Measurements from ENCODE around the gene ADRA2B. TPM values are rescaled to one million over a fixed set of nuclear protein-coding genes. Genes with fewer than 3 reads are reported as not detected.
"Not testable (repeated sequence)": the region's sequence is repeated elsewhere in the genome, so short reads cannot be mapped to it uniquely, and the experiment has no call there.

ADRA2B gene
- total and polyA plus RNA-seq, 2 experiments from 2014 or later, result 0.66 to 0.87 TPM

DNA sequence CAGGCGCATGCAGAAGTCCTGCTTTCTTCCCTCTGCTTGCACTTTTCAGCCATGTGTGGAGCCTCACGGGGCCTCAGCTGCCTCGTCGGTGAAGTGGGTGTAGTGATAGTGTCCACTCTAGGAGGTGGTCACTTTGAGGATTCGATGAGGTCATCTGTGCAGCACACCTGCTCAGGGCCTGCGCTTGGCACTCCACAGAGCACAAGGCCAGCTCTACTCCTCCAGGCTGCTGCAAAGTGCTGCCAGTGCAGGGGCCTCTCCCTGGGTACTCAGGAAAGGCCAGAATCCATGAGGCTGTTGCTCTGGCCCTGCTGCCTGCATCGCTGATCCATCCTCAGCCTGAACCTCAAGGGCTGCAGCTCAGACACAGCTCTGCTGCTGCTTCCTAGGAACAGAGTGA, 49.9 kb downstream of the ADRA2B start:
- H3K4me1 ChIP-seq (ENCODE audit: insufficient read depth); H3K9me3 ChIP-seq (ENCODE audit: low read depth); H3K79me2 ChIP-seq; H2AFZ ChIP-seq; H3K36me3 ChIP-seq (replicated peaks; ENCODE audit: insufficient read depth, low read depth); H3K27ac ChIP-seq; H4K20me1 ChIP-seq (ENCODE audit: insufficient read depth, poor library complexity, severe bottlenecking); H3K4me3 ChIP-seq; H3K27me3 ChIP-seq; H3K9me2 ChIP-seq (replicated peaks; ENCODE audit: insufficient read depth); DNase-seq (ENCODE audit: low spot score); H3K4me2 ChIP-seq: not testable (repeated sequence)
- WGBS (ENCODE audit: low lambda C conversion rate, missing lambda C conversion rate), result 93% methylated on average over 7 of the region's 7 CpGs

GRCh38 chr2:96065954-96066353, 50.4 kb downstream of the ADRA2B start:
- H3K27ac ChIP-seq; H3K36me3 ChIP-seq (replicated peaks; ENCODE audit: insufficient read depth, low read depth); H4K20me1 ChIP-seq (ENCODE audit: insufficient read depth, poor library complexity, severe bottlenecking); H3K27me3 ChIP-seq; H3K4me3 ChIP-seq; DNase-seq (ENCODE audit: low spot score); H3K4me1 ChIP-seq (ENCODE audit: insufficient read depth); H2AFZ ChIP-seq; H3K79me2 ChIP-seq; H3K9me2 ChIP-seq (replicated peaks; ENCODE audit: insufficient read depth); H3K4me2 ChIP-seq; H3K9me3 ChIP-seq (ENCODE audit: low read depth): not testable (repeated sequence)
- WGBS (ENCODE audit: low lambda C conversion rate, missing lambda C conversion rate), result 93% methylated on average over 4 of the region's 4 CpGs

- Histone ChIP-seq H3K27ac (no peak overlapping the region), H3K36me3 (replicated peaks; ENCODE audit: insufficient read depth, low read depth) (no peaks in the 10 kb centered on the region), H3K4me3 (no peak overlapping the region), H3K9me3 (ENCODE audit: low read depth) (no peaks in the 10 kb centered on the region), H3K27me3 (no peaks in the 10 kb centered on the region), H3K9me2 (replicated peaks; ENCODE audit: insufficient read depth) (no peaks in the 10 kb centered on the region), H2AFZ (no peak overlapping the region), H3K4me1 (ENCODE audit: insufficient read depth) (no peaks in the 10 kb centered on the region), H3K79me2 (no peaks in the 10 kb centered on the region), H3K4me2 (no peak overlapping the region), H4K20me1 (ENCODE audit: insufficient read depth, poor library complexity, severe bottlenecking) (no peaks in the 10 kb centered on the region)
- no peak for TF ChIP-seq EZH2phosphoT487 (IDR thresholded peaks at IDR 0.05; ENCODE audit: low read depth, severe bottlenecking, unreplicated experiment)
- no peak for TF ChIP-seq CTCF (IDR thresholded peaks at IDR 0.05; ENCODE audit: poor library complexity)
- TF ChIP-seq EZH2 (IDR thresholded peaks at IDR 0.05; ENCODE audit: borderline replicate concordance), result no peak
- no peak for DNase-seq (ENCODE audit: low spot score)
- WGBS (ENCODE audit: low lambda C conversion rate, missing lambda C conversion rate), result 92% methylated on average over 3 of the region's 4 CpGs
Observed at GRCh38 chr2:96065381-96065930, 50.9 kb downstream of the ADRA2B start.

DNA sequence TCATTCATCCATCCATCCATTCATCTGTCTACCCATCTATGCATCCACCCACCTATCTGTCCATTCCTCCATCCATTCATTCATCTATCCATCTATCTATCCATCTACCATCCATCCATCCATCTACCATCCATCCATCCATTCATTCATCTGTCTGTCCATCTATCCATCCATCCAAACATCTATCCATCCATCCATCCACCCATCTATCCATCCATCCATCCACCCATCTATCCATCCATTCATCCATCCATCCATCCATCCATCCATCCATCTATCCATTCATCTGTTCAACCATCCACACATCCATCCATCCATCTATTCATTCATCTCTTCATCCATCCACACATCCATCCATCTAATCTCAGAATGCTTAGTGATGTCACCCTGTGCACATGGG, 51.6 kb downstream of the ADRA2B start:
- not testable (repeated sequence) for H4K20me1 ChIP-seq (ENCODE audit: insufficient read depth, poor library complexity, severe bottlenecking); H3K27ac ChIP-seq; H3K4me1 ChIP-seq (ENCODE audit: insufficient read depth); H3K4me3 ChIP-seq; DNase-seq (ENCODE audit: low spot score); H3K4me2 ChIP-seq; H3K9me3 ChIP-seq (ENCODE audit: low read depth); H3K27me3 ChIP-seq; H2AFZ ChIP-seq; H3K79me2 ChIP-seq; H3K9me2 ChIP-seq (replicated peaks; ENCODE audit: insufficient read depth); H3K36me3 ChIP-seq (replicated peaks; ENCODE audit: insufficient read depth, low read depth)

GRCh38 chr2:96064047-96064675, 52.2 kb downstream of the ADRA2B start:
- not testable (repeated sequence) for H3K27me3 ChIP-seq; H3K4me2 ChIP-seq; H3K36me3 ChIP-seq (replicated peaks; ENCODE audit: insufficient read depth, low read depth); H3K9me3 ChIP-seq (ENCODE audit: low read depth); H2AFZ ChIP-seq; H3K9me2 ChIP-seq (replicated peaks; ENCODE audit: insufficient read depth); H3K27ac ChIP-seq; H3K4me1 ChIP-seq (ENCODE audit: insufficient read depth); DNase-seq (ENCODE audit: low spot score); H4K20me1 ChIP-seq (ENCODE audit: insufficient read depth, poor library complexity, severe bottlenecking); H3K4me3 ChIP-seq; H3K79me2 ChIP-seq
- 100% methylated on average over 1 of the region's 3 CpGs for WGBS (ENCODE audit: low lambda C conversion rate, missing lambda C conversion rate)
